22Rv1 (cell line): ENCODE measurements around the gene BLOC1S5.

Experiments
- CTCF ChIP-seq: fragments of 450-650 bp; IDR thresholded peaks from 2 replicates; pipeline ENCODE4 v1.5.1; 2017; ENCODE audit warnings: mild to moderate bottlenecking
- ZFX ChIP-seq: fragments of 450-650 bp; IDR thresholded peaks from 2 replicates; pipeline ENCODE4 v1.6.1; 2017; ENCODE audit warnings: antibody characterized with exemption, borderline replicate concordance

GRCh38 chr6:8077991-8078390, 13.8 kb upstream of the BLOC1S5 start:
- no peak for TF ChIP-seq CTCF
- no peak for TF ChIP-seq ZFX
